Stimulated activated CD8-positive, alpha-beta memory T cell treated with anti-CD3 and anti-CD28 coated beads, Interleukin-2, amount 100 ng/mL, for 48 hours (primary cell): ENCODE results near the gene ZNF587B.
"Not testable (repeated sequence)": the region's sequence is repeated elsewhere in the genome, so short reads cannot be mapped to it uniquely, and the experiment has no call there.

Experiments used
- DNase-seq, 2 donors: peaks; one replicate each; pipeline ENCODE4 v3.0.0-alpha.2; 2020; ENCODE audit warnings: low read depth in 2 of 2

ZNF587B gene

DNA sequence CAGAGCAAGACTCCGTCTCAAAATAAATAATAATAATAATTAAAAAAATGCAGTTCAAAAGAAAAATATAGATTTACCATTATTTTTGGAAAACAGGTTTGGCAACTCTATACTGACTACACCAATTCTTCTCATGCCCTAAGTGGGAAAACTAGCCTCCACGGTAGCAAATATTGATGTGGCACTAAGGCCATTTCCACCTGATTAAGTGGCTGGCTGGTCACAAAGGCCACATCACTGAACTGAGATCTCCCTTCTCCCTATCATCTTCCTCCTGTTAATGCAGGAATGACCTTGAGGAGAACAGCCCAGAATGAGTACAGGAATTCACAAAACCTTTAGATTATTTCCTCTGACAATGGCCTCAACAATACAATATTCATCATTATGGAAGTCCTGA is 40.1 kb downstream of the ZNF587B start:
- no peak for DNase-seq

- DNase-seq, result no peak
Measured at GRCh38 chr19:57872450-57872849, 42.4 kb downstream of the ZNF587B start.

DNA sequence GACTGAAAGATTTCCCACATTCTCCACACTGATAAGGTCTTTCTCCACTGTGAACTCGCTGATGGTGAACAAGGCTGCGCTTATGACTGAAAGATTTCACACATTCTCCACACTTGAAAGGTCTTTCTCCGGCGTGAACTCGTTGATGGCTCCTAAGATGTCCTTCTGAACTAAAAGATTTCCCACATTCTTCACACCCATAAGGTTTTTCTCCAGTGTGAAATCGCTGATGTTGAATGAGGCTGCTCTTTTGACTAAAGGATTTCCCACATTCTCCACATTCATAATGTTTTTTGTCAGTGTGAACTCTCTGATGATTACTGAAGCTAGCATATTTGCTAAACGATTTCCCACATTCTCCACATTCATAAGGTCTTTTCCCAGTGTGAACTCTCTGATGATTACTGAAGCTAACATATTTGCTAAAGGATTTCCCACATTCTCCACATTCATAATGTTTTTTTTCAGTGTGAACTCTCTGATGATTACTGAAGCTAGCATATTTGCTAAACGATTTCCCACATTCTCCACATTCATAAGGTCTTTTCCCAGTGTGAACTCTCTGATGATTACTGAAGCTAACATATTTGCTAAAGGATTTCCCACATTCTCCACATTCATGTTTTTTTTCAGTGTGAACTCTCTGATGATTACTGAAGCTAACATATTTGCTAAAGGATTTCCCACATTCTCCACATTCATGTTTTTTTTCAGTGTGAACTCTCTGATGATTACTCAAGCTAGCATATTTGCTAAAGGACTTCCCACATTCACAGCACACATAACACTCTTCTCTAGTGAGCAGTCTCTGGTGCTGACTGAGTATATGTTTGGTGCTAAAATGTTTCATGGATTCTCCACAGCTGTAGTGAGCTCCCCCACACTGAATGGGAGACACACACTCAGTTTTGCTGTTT is 44.0 kb downstream of the ZNF587B start:
- not testable (repeated sequence) for DNase-seq

DNA sequence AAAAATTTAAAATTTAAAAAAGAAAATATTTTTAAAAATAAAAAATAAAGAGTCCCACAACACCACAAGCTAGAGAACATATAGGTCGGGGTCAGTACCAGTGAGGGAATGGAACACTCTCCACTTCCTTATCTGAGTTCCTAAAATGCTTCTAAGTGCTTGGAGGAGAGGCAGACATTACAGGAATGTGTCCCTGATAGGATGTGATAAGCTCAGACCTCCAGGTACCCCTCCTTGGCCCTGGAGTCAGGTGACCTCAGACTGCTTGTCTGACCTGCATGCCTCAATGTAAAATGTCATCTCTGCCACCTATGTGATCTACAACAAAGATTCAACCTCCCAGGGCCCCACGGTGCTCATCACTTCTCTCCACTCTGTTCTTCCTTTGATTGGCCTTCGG is 55.9 kb downstream of the ZNF587B start:
- no peak for DNase-seq

GRCh38 chr19:57887195-57887941 is 57.3 kb downstream of the ZNF587B start:
- no peak for DNase-seq

GRCh38 chr19:57888107-57888559 is 58.0 kb downstream of the ZNF587B start:
- DNase-seq, result no peak

- peak; percentile 45 to 77 for DNase-seq
Measured at GRCh38 chr19:57888560-57889231, 58.6 kb downstream of the ZNF587B start, which contains the start of gene ZNF814. Gene ZNF814 (minus strand): TSS chr19:57889037. CDS start chr19:57888802, 235 bp downstream.

DNA sequence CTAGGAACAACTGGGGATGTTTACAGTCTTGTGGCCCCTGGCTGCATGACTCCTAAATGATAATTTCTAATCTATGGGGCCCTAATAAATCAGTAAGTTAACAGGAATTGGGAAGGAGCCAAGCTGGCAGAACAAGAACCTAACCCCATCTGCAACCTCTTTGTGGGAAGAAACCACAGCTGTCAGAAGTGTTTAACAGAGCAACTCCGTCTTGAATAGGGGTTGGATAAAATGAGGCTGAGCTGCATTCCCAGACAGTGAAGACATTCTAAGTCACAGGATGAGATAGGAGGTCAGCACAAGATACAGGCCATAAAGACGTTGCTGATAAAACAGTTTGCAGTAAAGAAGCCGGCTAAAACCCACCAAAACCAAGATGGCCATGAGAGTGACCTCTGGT is 60.6 kb downstream of the ZNF587B start:
- not testable (repeated sequence) for DNase-seq
